NCI-H2196 (cell line): ENCODE measurements around the gene ELOVL7.
"Not testable (repeated sequence)": the region's sequence is repeated elsewhere in the genome, so short reads cannot be mapped to it uniquely, and the experiment has no call there.

Source experiments
- DNase-seq: peaks from one replicate; lab custom pipeline; 2025; ENCODE audit not compliant: unreplicated experiment; lab: John Stamatoyannopoulos, UW

Gene ELOVL7

GRCh38 chr5:60830581-60831127 is 13.4 kb downstream of the ELOVL7 start:
- no peak for DNase-seq

- peak; percentile 1 for DNase-seq
These were observed 14.4 kb downstream of the ELOVL7 start for GRCh38 chr5:60829490-60830266.

- no peak for DNase-seq
These were observed 16.9 kb downstream of the ELOVL7 start for GRCh38 chr5:60827201-60827600.

- no peak for DNase-seq
These were observed 17.4 kb downstream of the ELOVL7 start for GRCh38 chr5:60826653-60827052.

- DNase-seq: no peak
These were observed 20.5 kb downstream of the ELOVL7 start for GRCh38 chr5:60823574-60823973.

GRCh38 chr5:60822285-60822556 is 21.8 kb downstream of the ELOVL7 start:
- no peak for DNase-seq

- no peak for DNase-seq
These were observed 22.4 kb downstream of the ELOVL7 start for GRCh38 chr5:60821488-60822284.

- DNase-seq: no peak
These were observed 23.2 kb downstream of the ELOVL7 start for GRCh38 chr5:60820593-60821487.

- not testable (repeated sequence) for DNase-seq
These were observed 27.9 kb downstream of the ELOVL7 start for GRCh38 chr5:60816138-60816537.

- no peak for DNase-seq
These were observed 29.6 kb downstream of the ELOVL7 start for GRCh38 chr5:60814498-60814897.

GRCh38 chr5:60812426-60812825 is 31.6 kb downstream of the ELOVL7 start:
- no peak for DNase-seq

GRCh38 chr5:60811105-60811504 is 33.0 kb downstream of the ELOVL7 start:
- no peak for DNase-seq

- no peak for DNase-seq
These were observed 33.5 kb downstream of the ELOVL7 start for GRCh38 chr5:60810438-60811085.

- DNase-seq: no peak
These were observed 34.1 kb downstream of the ELOVL7 start for GRCh38 chr5:60809891-60810425.

GRCh38 chr5:60806591-60807243 is 37.4 kb downstream of the ELOVL7 start:
- DNase-seq: no peak

GRCh38 chr5:60805463-60805862 is 38.6 kb downstream of the ELOVL7 start:
- DNase-seq: no peak

- DNase-seq: no peak
These were observed 40.4 kb downstream of the ELOVL7 start for GRCh38 chr5:60803712-60804111.

- DNase-seq: no peak
These were observed 41.1 kb downstream of the ELOVL7 start for GRCh38 chr5:60802986-60803385.

- no peak for DNase-seq
These were observed 41.8 kb downstream of the ELOVL7 start for GRCh38 chr5:60802226-60802625.
